ENCODE measurements around the gene PTPRT.

- TF ChIP-seq CTCF (IDR thresholded peaks at IDR 0.05) = no peak
- no peak for TF ChIP-seq POLR2AphosphoS5 (IDR thresholded peaks at IDR 0.05)
- no peak for TF ChIP-seq POLR2A (IDR thresholded peaks at IDR 0.05)
Measured at GRCh38 chr20:42159808-42160207, 1029.9 kb downstream of the PTPRT start.

All from breast epithelium (tissue), 3 donors.